Stimulated activated memory B cell treated with anti-CD40 and anti-IgM and Interleukin-4, amounts not matched to agents 10 μg/mL and 1 μg/mL and 100 μg/mL, for 72 hours (primary cell): ENCODE measurements around the gene ATP6V1G2.
A peak's percentile ranks its signal among the peaks of the same experiment; 100 is the strongest.
"Not testable (repeated sequence)": the region's sequence is repeated elsewhere in the genome, so short reads cannot be mapped to it uniquely, and the experiment has no call there.

Experiments
- ATAC-seq: fragments of 150-1000 bp; cut with Tn5 transposase; 2 replicates; pipeline ENCODE4 v1.10.0; 2021
- H3K27ac Mint-ChIP-seq: one replicate; pipeline ENCODE4 v1.8.0; 2022; ENCODE audit warnings: mild to moderate bottlenecking, mixed read lengths
- H3K27me3 Mint-ChIP-seq: one replicate; pipeline ENCODE4 v1.8.0; 2022; ENCODE audit warnings: mixed read lengths
- H3K36me3 Mint-ChIP-seq: one replicate; pipeline ENCODE4 v1.8.0; 2022; ENCODE audit warnings: mixed read lengths
- H3K4me1 Mint-ChIP-seq: one replicate; pipeline ENCODE4 v1.8.0; 2022; ENCODE audit warnings: mixed read lengths
- H3K4me3 Mint-ChIP-seq: one replicate; pipeline ENCODE4 v1.8.0; 2022; ENCODE audit warnings: mild to moderate bottlenecking, moderate library complexity, mixed read lengths
- H3K9me3 Mint-ChIP-seq: one replicate; pipeline ENCODE4 v1.8.0; 2022; ENCODE audit warnings: mixed read lengths

ATP6V1G2 gene

GRCh38 chr6:31567531-31568370 is 21.3 kb upstream of the ATP6V1G2 start:
- Mint-ChIP-seq H3K9me3 (no peaks in the 10 kb centered on the region), H3K27me3 (no peaks in the 10 kb centered on the region), H3K27ac (peak overlapping the region; percentile 78), H3K4me1 (peaks cover 81% of the 10 kb centered on the region), H3K36me3 (peaks cover 27% of the 10 kb centered on the region), H3K4me3 (peak overlapping the region; percentile 72)
- ATAC-seq = peak; percentile 29

- Mint-ChIP-seq H3K36me3 (peaks cover 43% of the 10 kb centered on the region), H3K27ac (peak overlapping the region; percentile 89), H3K9me3 (no peaks in the 10 kb centered on the region), H3K4me3 (peak overlapping the region; percentile 58), H3K27me3 (no peaks in the 10 kb centered on the region), H3K4me1 (peaks cover 92% of the 10 kb centered on the region)
- ATAC-seq = no peak
Observed at GRCh38 chr6:31560697-31561058, 14.3 kb upstream of the ATP6V1G2 start.

- H3K36me3 Mint-ChIP-seq = peaks cover 37% of the 10 kb centered on the region
- H3K9me3 Mint-ChIP-seq = no peaks in the 10 kb centered on the region
- peak; percentile 84 for ATAC-seq
- peaks cover 87% of the 10 kb centered on the region for H3K4me1 Mint-ChIP-seq
- H3K27ac Mint-ChIP-seq = peak overlapping the region; percentile 89
- H3K27me3 Mint-ChIP-seq = no peaks in the 10 kb centered on the region
- peak overlapping the region; percentile 70 for H3K4me3 Mint-ChIP-seq
Observed at GRCh38 chr6:31559958-31560696, 13.7 kb upstream of the ATP6V1G2 start.

GRCh38 chr6:31559606-31559957 is 13.2 kb upstream of the ATP6V1G2 start:
- peak; percentile 13 for ATAC-seq
- Mint-ChIP-seq H3K36me3 (peaks cover 32% of the 10 kb centered on the region), H3K27me3 (no peaks in the 10 kb centered on the region), H3K4me1 (peaks cover 85% of the 10 kb centered on the region), H3K27ac (peak overlapping the region; percentile 89), H3K9me3 (no peaks in the 10 kb centered on the region), H3K4me3 (peak overlapping the region; percentile 70)

- H3K4me1 Mint-ChIP-seq = peaks cover 87% of the 10 kb centered on the region
- peak; percentile 73 for ATAC-seq
- peaks cover 28% of the 10 kb centered on the region for H3K36me3 Mint-ChIP-seq
- peak overlapping the region; percentile 89 for H3K27ac Mint-ChIP-seq
- H3K4me3 Mint-ChIP-seq = peak overlapping the region; percentile 70
- H3K9me3 Mint-ChIP-seq = no peaks in the 10 kb centered on the region
- H3K27me3 Mint-ChIP-seq = no peaks in the 10 kb centered on the region
Observed at GRCh38 chr6:31558631-31559500, 12.5 kb upstream of the ATP6V1G2 start.

GRCh38 chr6:31558318-31558625 is 11.9 kb upstream of the ATP6V1G2 start:
- peaks cover 81% of the 10 kb centered on the region for H3K4me1 Mint-ChIP-seq
- H3K27me3 Mint-ChIP-seq = no peaks in the 10 kb centered on the region
- H3K27ac Mint-ChIP-seq = peak overlapping the region; percentile 89
- no peaks in the 10 kb centered on the region for H3K9me3 Mint-ChIP-seq
- no peak for ATAC-seq
- H3K4me3 Mint-ChIP-seq = peak overlapping the region; percentile 70
- H3K36me3 Mint-ChIP-seq = peaks cover 23% of the 10 kb centered on the region

- Mint-ChIP-seq H3K27ac (peak overlapping the region; percentile 89), H3K9me3 (no peaks in the 10 kb centered on the region)
Observed at GRCh38 chr6:31557443-31558317, 11.3 kb upstream of the ATP6V1G2 start.

GRCh38 chr6:31556307-31556706 is 9.9 kb upstream of the ATP6V1G2 start:
- no peak for ATAC-seq
- H3K4me3 Mint-ChIP-seq = no peak overlapping the region
- H3K27ac Mint-ChIP-seq = no peak overlapping the region
- H3K9me3 Mint-ChIP-seq = no peaks in the 10 kb centered on the region
- H3K4me1 Mint-ChIP-seq = peaks cover 74% of the 10 kb centered on the region
- H3K27me3 Mint-ChIP-seq = no peaks in the 10 kb centered on the region
- peaks cover 21% of the 10 kb centered on the region for H3K36me3 Mint-ChIP-seq

More at GRCh38 chr6:31557443-31558317, 11.3 kb upstream of the ATP6V1G2 start:
- Mint-ChIP-seq H3K4me1 (peaks cover 75% of the 10 kb centered on the region), H3K4me3 (peak overlapping the region; percentile 70), H3K27me3 (no peaks in the 10 kb centered on the region), H3K36me3 (peaks cover 18% of the 10 kb centered on the region)
- ATAC-seq = no peak

- peaks cover 60% of the 10 kb centered on the region for H3K4me1 Mint-ChIP-seq
- H3K27ac Mint-ChIP-seq = peak overlapping the region; percentile 73
- not testable (repeated sequence) for H3K27me3 Mint-ChIP-seq, H3K36me3 Mint-ChIP-seq, H3K9me3 Mint-ChIP-seq
- H3K4me3 Mint-ChIP-seq = peak overlapping the region; percentile 61
- ATAC-seq = peak; percentile 39
Observed at GRCh38 chr6:31551371-31551770, 5.0 kb upstream of the ATP6V1G2 start.

GRCh38 chr6:31548544-31548873 is 2.1 kb upstream of the ATP6V1G2 start:
- Mint-ChIP-seq H3K4me1 (peaks cover 46% of the 10 kb centered on the region), H3K36me3 (peaks cover 7% of the 10 kb centered on the region), H3K4me3 (peak overlapping the region; percentile 88), H3K27me3 (no peaks in the 10 kb centered on the region), H3K27ac (peak overlapping the region; percentile 66), H3K9me3 (no peaks in the 10 kb centered on the region)
- no peak for ATAC-seq

GRCh38 chr6:31547727-31548543 is 1.5 kb upstream of the ATP6V1G2 start:
- Mint-ChIP-seq H3K9me3 (no peaks in the 10 kb centered on the region), H3K4me1 (peaks cover 46% of the 10 kb centered on the region), H3K27me3 (no peaks in the 10 kb centered on the region), H3K4me3 (peak overlapping the region; percentile 88), H3K27ac (peak overlapping the region; percentile 66), H3K36me3 (peaks cover 7% of the 10 kb centered on the region)
- no peak for ATAC-seq

- ATAC-seq = peak; percentile 94
- peak within 1 kb of the TSS; percentile 66 for H3K27ac Mint-ChIP-seq
- no peaks in the 10 kb centered on the region for H3K9me3 Mint-ChIP-seq
- peak within 1 kb of the TSS; percentile 88 for H3K4me3 Mint-ChIP-seq
- H3K4me1 Mint-ChIP-seq = peaks cover 44% of the 10 kb centered on the region
- peaks cover 7% of the 10 kb centered on the region for H3K36me3 Mint-ChIP-seq
- no peaks in the 10 kb centered on the region for H3K27me3 Mint-ChIP-seq
Observed at GRCh38 chr6:31546958-31547726, 734 bp upstream of the ATP6V1G2 start, which contains the start of gene NFKBIL1. TSS of gene NFKBIL1 (plus strand) at chr6:31547608. CDS start at chr6:31547695, 87 bp downstream.

- Mint-ChIP-seq H3K27ac (no peak overlapping the region), H3K9me3 (no peaks in the 10 kb centered on the region), H3K4me3 (no peak overlapping the region), H3K4me1 (peaks cover 41% of the 10 kb centered on the region), H3K27me3 (no peaks in the 10 kb centered on the region), H3K36me3 (peaks cover 13% of the 10 kb centered on the region)
- ATAC-seq = no peak
Observed at GRCh38 chr6:31545291-31545690, 1.1 kb downstream of the ATP6V1G2 start.
